ENCODE results near the gene RALGDS.

The RALGDS gene

GRCh38 chr9:133119846-133120500 is 1.1 kb downstream of the RALGDS start:
- ATAC-seq (ENCODE audit: low read depth): peak; percentile 38
- H3K27ac ChIP-seq (ENCODE audit: poor library complexity, severe bottlenecking): no peak overlapping the region
- H3K4me1 ChIP-seq (ENCODE audit: insufficient read depth, poor library complexity, severe bottlenecking): no peaks in the 10 kb centered on the region
- H3K27me3 ChIP-seq (ENCODE audit: insufficient read depth, poor library complexity, severe bottlenecking): no peaks in the 10 kb centered on the region
- H3K9me3 ChIP-seq (ENCODE audit: severe bottlenecking): no peaks in the 10 kb centered on the region
- no peak for DNase-seq (ENCODE audit: low spot score)
- no peaks in the 10 kb centered on the region for H3K36me3 ChIP-seq (ENCODE audit: low read depth)
- H3K4me3 ChIP-seq (ENCODE audit: severe bottlenecking): peak overlapping the region; percentile 56
- TF ChIP-seq CTCF (IDR thresholded peaks at IDR 0.05; ENCODE audit: poor library complexity, severe bottlenecking): no peak

GRCh38 chr9:133119103-133119845 is 1.8 kb downstream of the RALGDS start:
- ATAC-seq (ENCODE audit: low read depth) (no peak), DNase-seq (ENCODE audit: low spot score) (no peak)
- no peak overlapping the region for H3K4me3 ChIP-seq (ENCODE audit: severe bottlenecking)
- H3K27ac ChIP-seq (ENCODE audit: poor library complexity, severe bottlenecking): no peak overlapping the region
- H3K27me3 ChIP-seq (ENCODE audit: insufficient read depth, poor library complexity, severe bottlenecking): no peaks in the 10 kb centered on the region
- TF ChIP-seq CTCF (IDR thresholded peaks at IDR 0.05; ENCODE audit: poor library complexity, severe bottlenecking): no peak
- no peaks in the 10 kb centered on the region for H3K4me1 ChIP-seq (ENCODE audit: insufficient read depth, poor library complexity, severe bottlenecking)
- H3K9me3 ChIP-seq (ENCODE audit: severe bottlenecking): no peaks in the 10 kb centered on the region
- H3K36me3 ChIP-seq (ENCODE audit: low read depth): no peaks in the 10 kb centered on the region

- TF ChIP-seq CTCF (IDR thresholded peaks at IDR 0.05; ENCODE audit: poor library complexity, severe bottlenecking): no peak
- ATAC-seq (ENCODE audit: low read depth) (no peak), DNase-seq (ENCODE audit: low spot score) (no peak)
- Histone ChIP-seq H3K27me3 (ENCODE audit: insufficient read depth, poor library complexity, severe bottlenecking) (no peaks in the 10 kb centered on the region), H3K4me3 (ENCODE audit: severe bottlenecking) (no peak overlapping the region), H3K4me1 (ENCODE audit: insufficient read depth, poor library complexity, severe bottlenecking) (no peaks in the 10 kb centered on the region), H3K9me3 (ENCODE audit: severe bottlenecking) (no peaks in the 10 kb centered on the region), H3K27ac (ENCODE audit: poor library complexity, severe bottlenecking) (no peak overlapping the region), H3K36me3 (ENCODE audit: low read depth) (no peaks in the 10 kb centered on the region)
These were observed 2.5 kb downstream of the RALGDS start for GRCh38 chr9:133118568-133118967.

- no peak for TF ChIP-seq CTCF (IDR thresholded peaks at IDR 0.05; ENCODE audit: poor library complexity, severe bottlenecking)
- no peak for DNase-seq (ENCODE audit: low spot score)
- Histone ChIP-seq H3K4me3 (ENCODE audit: severe bottlenecking) (no peak overlapping the region), H3K9me3 (ENCODE audit: severe bottlenecking) (no peaks in the 10 kb centered on the region), H3K27ac (ENCODE audit: poor library complexity, severe bottlenecking) (no peak overlapping the region), H3K36me3 (ENCODE audit: low read depth) (no peaks in the 10 kb centered on the region), H3K4me1 (ENCODE audit: insufficient read depth, poor library complexity, severe bottlenecking) (no peaks in the 10 kb centered on the region), H3K27me3 (ENCODE audit: insufficient read depth, poor library complexity, severe bottlenecking) (no peaks in the 10 kb centered on the region)
- no peak for ATAC-seq (ENCODE audit: low read depth)
These were observed 2.9 kb downstream of the RALGDS start for GRCh38 chr9:133118179-133118520.

All from RWPE2 (cell line).